Uterus (tissue), 2 donors: ENCODE measurements around the gene SKP1.

ENCODE experiments used
- CTCF ChIP-seq, 4 experiments: fragments of 200-600 bp in 2 of 4; fragments of 450-650 bp in 2 of 4; sonication (generic) in 2 of 4; IDR thresholded peaks; one replicate each; pipeline ENCODE4 v1.5.1; 2016 to 2019; ENCODE audit warnings: antibody characterized with exemption in 4 of 4, mild to moderate bottlenecking in 2 of 4, moderate library complexity in 1 of 4
- POLR2A ChIP-seq, 2 donors: fragments of 450-650 bp; IDR thresholded peaks; one replicate each; pipeline ENCODE4 v1.6.1; 2016; ENCODE audit warnings: antibody characterized with exemption in 2 of 2, mild to moderate bottlenecking in 1 of 2, moderate library complexity in 1 of 2

- TF ChIP-seq POLR2A (IDR thresholded peaks at IDR 0.05) = no peak
- TF ChIP-seq CTCF (IDR thresholded peaks at IDR 0.05) = no peak
These were observed 28.4 kb downstream of the SKP1 start for GRCh38 chr5:134148316-134148715.
